ENCODE results near the gene RFX2. TPM values are rescaled to one million over a fixed set of nuclear protein-coding genes. Genes with fewer than 3 reads are reported as not detected.

RFX2 gene
- total RNA-seq, 1 experiment from 2014 or later: 3.7 TPM

DNA sequence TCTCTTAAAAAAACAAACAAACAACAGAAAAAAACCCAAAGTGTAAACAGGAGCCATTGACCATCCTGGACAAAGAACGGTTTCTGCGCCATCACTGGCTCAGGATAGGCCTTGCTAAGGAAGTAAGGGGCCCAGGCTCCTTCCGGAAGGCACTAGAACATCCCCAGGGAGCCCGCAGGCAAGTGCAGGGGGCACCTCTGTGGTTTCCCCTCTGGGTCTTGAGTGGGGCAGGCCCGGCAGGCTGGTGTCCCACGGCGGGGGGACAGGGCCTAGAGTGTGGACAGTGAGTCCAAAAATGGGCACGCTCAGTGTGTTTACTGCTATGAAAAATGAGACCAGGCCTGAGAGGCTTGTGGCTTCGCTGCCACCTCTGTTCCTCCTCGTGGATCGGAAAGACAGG, 117.5 kb downstream of the RFX2 start:
- no peak overlapping the region for H2BK20ac ChIP-seq (ENCODE audit: low read depth, low read length, poor library complexity, severe bottlenecking)
- H3K9ac ChIP-seq (ENCODE audit: extremely low read depth, insufficient read length, low read length): no peak overlapping the region
- no peaks in the 10 kb centered on the region for H4K20me1 ChIP-seq (ENCODE audit: control insufficient read depth, insufficient read depth, insufficient read length)

More for the DNA sequence above, 117.5 kb downstream of the RFX2 start:
- Histone ChIP-seq H3K4ac (ENCODE audit: low read depth, low read length) (no peak overlapping the region), H3K4me2 (ENCODE audit: insufficient read depth, insufficient read length, low read length) (no peak overlapping the region), H2BK120ac (ENCODE audit: low read depth, low read length, poor library complexity, severe bottlenecking) (no peak overlapping the region), H4K8ac (replicated peaks; ENCODE audit: insufficient read length, low read depth, low read length) (no peak overlapping the region), H3K56ac (ENCODE audit: insufficient read length, low read depth, low read length) (no peak overlapping the region), H4K5ac (ENCODE audit: insufficient read length, low read depth, low read length) (no peak overlapping the region), H3K79me2 (ENCODE audit: insufficient read depth, low read length) (no peaks in the 10 kb centered on the region), H3K27me3 (ENCODE audit: insufficient read depth, low read length) (no peaks in the 10 kb centered on the region), H3K79me1 (ENCODE audit: insufficient read depth, low read depth, low read length, poor library complexity, severe bottlenecking) (no peaks in the 10 kb centered on the region), H3K27ac (ENCODE audit: insufficient read length, low read depth, low read length) (no peak overlapping the region), H2BK12ac (ENCODE audit: insufficient read length, low read depth, low read length) (no peak overlapping the region), H3K18ac (ENCODE audit: insufficient read length, low read depth, low read length) (no peak overlapping the region), H4K91ac (ENCODE audit: insufficient read length, low read depth, low read length) (no peak overlapping the region), H3K4me1 (ENCODE audit: insufficient read depth, low read length) (no peaks in the 10 kb centered on the region; the same call in 1 of the 2 replicates), H3K14ac (ENCODE audit: insufficient read depth, low read length) (no peak overlapping the region), H2BK5ac (ENCODE audit: insufficient read length, low read length) (no peak overlapping the region), H3K23me2 (ENCODE audit: insufficient read length, low read depth, low read length, poor library complexity, severe bottlenecking) (no peaks in the 10 kb centered on the region), H2AK5ac (ENCODE audit: insufficient read length, low read length) (no peak overlapping the region), H2BK15ac (ENCODE audit: low read depth, low read length) (no peak overlapping the region), H2AFZ (ENCODE audit: low read length) (no peak overlapping the region), H3K23ac (ENCODE audit: insufficient read length, low read depth, low read length) (no peak overlapping the region), H3T11ph (ENCODE audit: low read length) (no peak overlapping the region), H3K9me3 (ENCODE audit: control insufficient read depth, low read depth, low read length) (no peaks in the 10 kb centered on the region)
- Mint-ChIP-seq H3K36me3 (ENCODE audit: insufficient read depth in 1 of 3, low read depth in 3 of 3) (peaks cover 0 to 2% (median 0%) of the 10 kb centered on the region in 3 experiments; a peak in 2 of 7 replicates), H3K27ac (no peak overlapping the region), H3K4me1 (peaks cover 9 to 18% of the 10 kb centered on the region in 2 experiments), H3K27me3 (ENCODE audit: low read depth) (peaks cover 7% of the 10 kb centered on the region), H3K9me3 (peaks cover 0 to 2% of the 10 kb centered on the region in 2 experiments; a peak in 2 of 5 replicates), H3K4me3 (no peak overlapping the region)
- no peak for DNase-seq
- no peak for TF ChIP-seq CTCF (conservative IDR thresholded peaks at IDR 0.05)
- WGBS (ENCODE audit: extremely low coverage, insufficient read length, low lambda C conversion rate): no CpG with 5 or more reads among the region's 11 CpGs
